ENCODE measurements around the gene TSHZ2.
A peak's percentile ranks its signal among the peaks of the same experiment; 100 is the strongest.
"Not testable (repeated sequence)": the region's sequence is repeated elsewhere in the genome, so short reads cannot be mapped to it uniquely, and the experiment has no call there.

Gene TSHZ2

GRCh38 chr20:53362736-53363135 lies 390.6 kb downstream of the TSHZ2 start:
- Mint-ChIP-seq H3K9me3 (no peaks in the 10 kb centered on the region), H3K27ac (no peak overlapping the region), H3K4me3 (no peak overlapping the region), H3K4me1 (no peaks in the 10 kb centered on the region), H3K27me3 (ENCODE audit: low read depth) (no peaks in the 10 kb centered on the region), H3K36me3 (ENCODE audit: low read depth) (peaks cover under 1% of the 10 kb centered on the region)
- no peak for TF ChIP-seq CTCF (IDR thresholded peaks at IDR 0.05; ENCODE audit: unreplicated experiment in 3 of 3)

- Mint-ChIP-seq H3K27ac (no peak overlapping the region), H3K4me1 (peaks cover 4% of the 10 kb centered on the region), H3K27me3 (ENCODE audit: low read depth) (no peaks in the 10 kb centered on the region), H3K36me3 (ENCODE audit: low read depth) (peaks cover 4% of the 10 kb centered on the region), H3K4me3 (no peak overlapping the region), H3K9me3 (no peaks in the 10 kb centered on the region)
- TF ChIP-seq CTCF (IDR thresholded peaks at IDR 0.05; ENCODE audit: unreplicated experiment in 3 of 3), result no peak
Measured at GRCh38 chr20:53364646-53365045, 392.5 kb downstream of the TSHZ2 start.

GRCh38 chr20:53365076-53365475 lies 392.9 kb downstream of the TSHZ2 start:
- no peak overlapping the region for H3K27ac Mint-ChIP-seq
- H3K9me3 Mint-ChIP-seq, result no peaks in the 10 kb centered on the region
- TF ChIP-seq CTCF (IDR thresholded peaks at IDR 0.05; ENCODE audit: unreplicated experiment in 3 of 3), result no peak
- H3K4me1 Mint-ChIP-seq, result peaks cover 8% of the 10 kb centered on the region
- peaks cover 4% of the 10 kb centered on the region for H3K36me3 Mint-ChIP-seq (ENCODE audit: low read depth)
- no peak overlapping the region for H3K4me3 Mint-ChIP-seq
- no peaks in the 10 kb centered on the region for H3K27me3 Mint-ChIP-seq (ENCODE audit: low read depth)

GRCh38 chr20:53365539-53366075 lies 393.4 kb downstream of the TSHZ2 start:
- Mint-ChIP-seq H3K36me3 (ENCODE audit: low read depth) (peaks cover 4% of the 10 kb centered on the region), H3K27ac (peak overlapping the region in 1 of 3 experiments; percentile 12), H3K9me3 (no peaks in the 10 kb centered on the region), H3K27me3 (ENCODE audit: low read depth) (no peaks in the 10 kb centered on the region), H3K4me1 (peaks cover 13% of the 10 kb centered on the region), H3K4me3 (no peak overlapping the region)
- TF ChIP-seq CTCF (IDR thresholded peaks at IDR 0.05; ENCODE audit: unreplicated experiment in 3 of 3), result no peak

GRCh38 chr20:53366928-53367327 lies 394.8 kb downstream of the TSHZ2 start:
- not testable (repeated sequence) for H3K36me3 Mint-ChIP-seq (ENCODE audit: low read depth); H3K27ac Mint-ChIP-seq; H3K4me3 Mint-ChIP-seq; H3K27me3 Mint-ChIP-seq (ENCODE audit: low read depth); H3K9me3 Mint-ChIP-seq
- H3K4me1 Mint-ChIP-seq, result peaks cover 19% of the 10 kb centered on the region

GRCh38 chr20:53369871-53370270 lies 397.7 kb downstream of the TSHZ2 start:
- no peaks in the 10 kb centered on the region for H3K9me3 Mint-ChIP-seq
- no peak overlapping the region for H3K4me3 Mint-ChIP-seq
- peak overlapping the region; percentile 28 to 69 (median 57) for H3K27ac Mint-ChIP-seq

More at GRCh38 chr20:53369871-53370270, 397.7 kb downstream of the TSHZ2 start:
- Mint-ChIP-seq H3K4me1 (peaks cover 31% of the 10 kb centered on the region), H3K27me3 (ENCODE audit: low read depth) (no peaks in the 10 kb centered on the region), H3K36me3 (ENCODE audit: low read depth) (peaks cover 4% of the 10 kb centered on the region)
- no peak for TF ChIP-seq CTCF (IDR thresholded peaks at IDR 0.05; ENCODE audit: unreplicated experiment in 3 of 3)
